Renal cortex interstitium (tissue), 11 donors: ENCODE data around the gene CFAP73. TPM values are rescaled to one million over a fixed set of nuclear protein-coding genes. Genes with fewer than 3 reads are reported as not detected.
"Not testable (repeated sequence)": the region's sequence is repeated elsewhere in the genome, so short reads cannot be mapped to it uniquely, and the experiment has no call there.

Source experiments
- DNase-seq, 11 donors: peaks; one replicate each; pipeline ENCODE4 v3.0.0-alpha.2; 2013; ENCODE audit warnings: low read depth in 9 of 11, low spot score in 4 of 11; ENCODE audit errors: extremely low read depth in 1 of 11
- polyA plus RNA-seq, 3 donors: library from polyadenylated mRNA; unstranded; fragments of 120-200 nt; gene quantifications; one replicate each; pipeline ENCODE4 v1.2.1, GENCODE V29; 2013; ENCODE audit not compliant: insufficient read length in 3 of 3

The CFAP73 gene
- polyA plus RNA-seq, 3 donors: 0.98 to 3.1 (median 1.2) TPM

DNA sequence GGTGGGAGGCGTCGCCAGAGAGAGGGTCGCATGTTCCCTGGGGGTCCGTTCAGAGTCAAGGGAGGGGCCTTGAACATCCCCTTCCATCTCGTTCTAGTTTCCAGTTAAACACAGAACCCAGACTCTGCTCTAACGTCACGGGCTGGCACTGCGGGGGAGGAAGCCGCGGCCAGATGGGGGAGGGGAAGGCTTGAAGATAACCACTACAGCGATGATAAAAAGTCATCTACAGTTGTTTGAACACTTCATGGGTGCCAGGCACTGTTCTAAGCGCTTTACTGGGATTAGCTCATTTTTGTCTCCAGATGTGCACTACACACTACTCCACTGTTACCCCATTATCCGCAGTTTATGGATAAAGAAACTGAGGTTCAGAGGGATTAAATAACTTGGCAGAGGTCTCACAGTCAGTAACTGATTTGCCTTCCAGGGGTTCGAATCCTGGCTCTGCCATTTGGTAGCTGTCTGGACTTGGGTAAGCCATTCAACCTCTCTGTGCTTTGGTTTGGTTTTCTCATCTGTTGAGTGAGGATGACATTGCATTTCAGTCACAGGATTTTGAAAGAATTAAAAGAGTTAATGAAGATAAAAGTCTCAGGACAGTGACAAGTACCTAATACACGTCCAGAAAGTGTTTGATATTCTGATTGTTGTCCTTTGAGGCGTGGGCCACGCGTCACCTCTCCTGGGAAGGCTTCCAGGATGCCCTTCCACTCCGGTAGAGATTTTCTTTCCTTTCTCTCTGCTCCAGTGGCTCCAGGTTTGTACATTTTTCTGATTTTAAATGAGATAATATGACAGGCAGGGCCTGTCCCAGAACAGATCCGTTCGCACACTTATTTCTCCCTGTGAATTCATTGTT is 13.2 kb upstream of the CFAP73 start:
- DNase-seq: peak in 1 of 11 donors; percentile 29

GRCh38 chr12:113136990-113137511 is 12.5 kb upstream of the CFAP73 start:
- no peak for DNase-seq

GRCh38 chr12:113137861-113138783 is 11.4 kb upstream of the CFAP73 start:
- DNase-seq: no peak

GRCh38 chr12:113138826-113139225 is 10.7 kb upstream of the CFAP73 start:
- DNase-seq: peak in 4 of 11 donors; percentile 35 to 73 (median 52)

DNA sequence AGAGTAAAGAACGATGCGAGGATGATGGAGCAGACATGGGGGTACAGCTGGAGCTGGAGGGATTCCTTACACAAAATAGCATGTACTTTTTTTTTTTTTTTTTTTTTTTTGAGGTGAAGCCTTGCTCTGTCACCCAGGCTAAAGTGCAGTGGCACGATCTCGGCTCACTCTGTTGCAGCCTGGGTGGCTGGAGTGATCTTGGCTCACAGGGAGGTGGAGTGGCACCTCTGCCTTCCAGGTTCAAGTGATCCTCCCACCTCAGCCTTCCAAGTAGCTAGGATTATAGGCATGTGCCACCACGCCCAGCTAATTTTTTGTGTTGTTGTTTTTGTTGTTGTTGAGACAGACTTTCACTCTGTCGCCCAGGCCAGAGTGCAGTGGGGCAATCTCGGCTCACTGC is 8.8 kb upstream of the CFAP73 start:
- no peak for DNase-seq

DNA sequence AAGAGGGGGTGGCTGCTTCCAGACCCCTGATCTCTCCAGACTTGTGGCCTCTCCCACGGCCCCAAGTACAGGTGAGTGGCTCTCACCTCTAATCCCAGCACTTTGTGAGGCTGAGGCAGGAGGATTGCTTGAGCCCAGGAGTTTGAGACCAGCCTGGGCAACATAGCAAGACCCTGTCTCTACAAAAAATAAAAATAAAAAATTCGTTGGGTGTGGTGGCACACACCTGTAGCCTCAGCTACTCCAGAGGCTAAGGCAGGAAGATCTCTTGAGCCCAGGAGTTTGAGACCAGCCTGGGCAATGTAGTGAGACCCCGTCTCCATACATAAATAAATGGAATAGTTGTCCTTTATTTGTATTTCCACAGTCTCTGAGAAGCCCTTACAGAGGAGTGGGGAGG is 7.8 kb upstream of the CFAP73 start:
- DNase-seq: not testable (repeated sequence)

GRCh38 chr12:113142173-113142885 is 7.2 kb upstream of the CFAP73 start:
- no peak for DNase-seq

DNA sequence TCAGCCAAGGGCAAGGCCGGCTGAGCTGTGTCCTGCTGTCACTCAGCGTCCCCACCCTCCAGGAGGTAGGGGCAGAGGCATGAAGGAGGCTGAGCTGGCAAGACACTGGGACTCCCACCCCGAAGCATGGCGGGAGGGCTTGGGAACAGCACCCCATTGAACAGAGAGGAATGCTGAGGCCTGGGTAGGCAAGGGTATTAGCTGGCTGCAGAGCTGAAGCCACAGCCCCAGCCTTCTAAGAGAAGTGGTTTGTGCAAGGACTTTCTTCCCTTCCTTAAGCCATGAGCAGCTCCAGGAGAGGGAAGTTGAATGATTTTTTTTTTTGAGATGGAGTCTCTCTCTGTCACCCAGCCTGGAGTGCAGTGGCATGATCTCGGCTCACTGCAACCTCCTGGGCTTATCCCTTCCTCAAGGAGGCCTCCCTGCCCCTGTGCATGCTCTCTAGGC is 6.6 kb upstream of the CFAP73 start:
- no peak for DNase-seq

DNA sequence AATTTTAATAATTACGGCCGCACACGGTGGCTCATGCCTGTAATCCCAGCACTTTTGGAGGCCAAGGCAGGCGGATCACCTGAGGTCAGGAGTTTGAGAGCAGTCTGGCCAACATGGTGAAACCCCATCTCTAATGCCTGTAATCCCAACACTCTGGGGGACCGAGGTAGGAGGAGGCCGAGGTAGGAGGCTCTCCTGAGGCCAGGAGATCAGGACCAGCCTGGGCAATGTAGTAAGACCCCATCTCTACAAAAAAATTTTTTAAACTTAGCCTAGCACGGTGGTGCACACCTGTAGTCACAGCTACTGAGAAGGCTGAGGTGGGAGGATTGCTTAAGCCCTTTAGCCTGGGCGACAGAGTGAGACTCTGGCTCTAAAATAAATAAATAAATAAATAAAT is 5.6 kb upstream of the CFAP73 start:
- DNase-seq: no peak

- no peak for DNase-seq
Observed at GRCh38 chr12:113144806-113145205, 4.7 kb upstream of the CFAP73 start.

- no peak for DNase-seq
Observed at GRCh38 chr12:113145720-113146551, 3.6 kb upstream of the CFAP73 start.

DNA sequence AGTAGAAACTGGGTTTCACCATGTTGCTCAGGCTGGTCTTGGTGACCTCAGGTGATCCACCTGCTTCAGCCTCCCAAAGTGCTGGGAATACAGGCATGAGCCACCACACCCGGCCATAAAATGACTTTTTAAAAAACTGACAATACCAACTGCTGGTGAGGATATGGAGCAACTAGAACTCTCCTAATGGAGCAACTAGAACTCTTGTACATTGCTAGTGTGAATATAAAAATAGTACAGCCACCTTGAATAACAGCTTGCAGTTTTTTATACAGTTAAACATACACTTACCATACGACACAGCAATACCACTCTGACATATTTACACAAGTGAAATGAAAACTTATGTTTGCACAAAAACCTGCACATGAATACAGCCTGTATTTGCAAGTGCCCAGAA is 2.5 kb upstream of the CFAP73 start:
- DNase-seq: no peak

DNA sequence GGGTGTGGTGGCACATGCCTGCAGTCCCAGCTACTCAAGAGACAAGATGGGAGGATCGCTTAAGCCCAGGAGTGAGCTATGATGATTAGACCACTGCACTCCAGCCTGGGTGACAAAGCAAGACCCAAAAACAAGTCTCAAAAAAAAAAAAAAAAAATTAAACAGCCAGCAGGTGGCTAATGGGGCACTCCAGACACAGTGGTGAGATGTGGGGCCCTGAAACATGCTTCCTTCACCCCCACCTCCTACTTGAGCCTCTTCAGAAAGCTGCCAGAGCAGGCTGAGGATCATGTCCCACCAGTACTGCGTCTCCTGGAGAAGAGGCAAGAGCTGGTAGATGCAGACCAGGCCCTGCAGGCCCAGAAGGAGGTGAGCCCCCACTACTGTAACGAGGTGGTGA is 2.1 kb downstream of the CFAP73 start:
- DNase-seq: no peak

DNA sequence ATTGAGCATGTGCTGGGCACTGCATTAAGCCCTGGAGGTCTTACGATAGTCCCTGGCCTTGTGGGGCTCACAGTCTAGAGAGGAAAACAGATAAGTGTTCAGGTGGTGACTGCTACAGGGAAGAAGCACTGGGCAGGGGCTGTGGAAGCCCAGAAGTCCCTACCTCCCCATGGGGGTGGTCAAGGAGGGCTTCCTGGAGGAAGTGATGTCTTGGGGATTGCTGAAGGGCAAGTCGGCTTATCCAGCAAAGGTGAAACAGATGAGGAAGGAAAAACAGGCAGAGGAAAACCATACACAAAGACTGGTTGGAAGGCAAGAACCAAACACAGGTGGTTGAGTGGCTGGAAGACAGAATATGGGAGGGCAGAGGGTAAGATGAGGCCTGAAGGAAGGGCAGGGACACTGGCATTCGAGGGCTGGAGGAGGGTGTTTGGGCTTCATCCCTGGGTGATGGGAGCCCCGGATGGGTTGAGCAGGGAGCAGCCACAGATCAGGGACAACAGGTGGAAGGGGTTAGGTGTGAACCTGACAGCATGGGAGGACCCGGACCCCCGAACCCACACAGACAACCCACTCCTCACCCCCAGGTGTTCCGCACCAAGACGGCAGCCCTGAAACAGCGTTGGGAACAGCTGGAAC is 2.8 kb downstream of the CFAP73 start:
- no peak for DNase-seq

- DNase-seq: peak in 4 of 11 donors; percentile 56 to 69 (median 62)
Observed at GRCh38 chr12:113152835-113153814, 3.6 kb downstream of the CFAP73 start.

- DNase-seq: peak in 1 of 11 donors; percentile 41
Observed at GRCh38 chr12:113154351-113154973, 4.9 kb downstream of the CFAP73 start.
